ENCODE measurements around the gene APBA1. TPM values are rescaled to one million over a fixed set of nuclear protein-coding genes. Genes with fewer than 3 reads are reported as not detected.
A peak's percentile ranks its signal among the peaks of the same experiment; 100 is the strongest.

Gene APBA1
- 6.2 TPM for polyA plus RNA-seq (2013, experiment 1 of 2; ENCODE audit: insufficient read length)
- 8.5 TPM for polyA plus RNA-seq (2013, experiment 2 of 2; ENCODE audit: insufficient read length)

DNA sequence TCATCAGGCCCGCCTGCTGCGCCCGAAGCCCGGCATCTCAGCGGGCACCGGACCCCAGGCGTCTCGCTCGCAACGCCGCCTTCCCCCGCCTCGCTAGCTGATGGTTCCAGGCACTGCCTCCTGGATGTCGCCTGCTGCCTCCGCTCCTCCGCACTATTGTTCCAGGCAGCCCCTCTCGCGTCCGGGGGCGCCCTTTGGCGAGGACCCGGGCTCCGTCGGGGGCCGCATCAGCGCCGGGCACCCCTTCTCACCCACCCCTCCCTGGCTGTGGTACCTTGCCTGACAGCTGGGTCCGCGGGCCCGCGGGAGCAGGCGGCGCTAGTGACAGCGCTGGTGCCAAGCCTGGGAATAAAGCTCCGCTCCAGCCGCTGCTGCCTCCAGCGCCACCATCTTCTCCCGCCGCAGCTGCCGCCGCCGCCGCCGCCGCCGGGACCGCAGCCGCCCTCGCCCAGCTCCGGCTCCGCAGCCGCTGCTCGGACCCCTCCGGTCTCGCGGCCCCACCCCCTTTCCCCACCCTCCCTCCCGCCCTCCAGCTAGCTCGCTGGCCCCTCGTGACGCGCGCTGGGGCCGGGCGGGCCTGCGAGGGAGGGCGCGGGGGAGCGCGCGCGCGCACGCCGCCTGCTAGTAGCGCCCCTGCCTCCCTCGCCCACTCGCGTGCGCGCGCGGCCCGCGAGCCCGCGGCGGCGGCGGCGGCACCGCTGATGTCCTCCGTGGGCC, at the start of gene APBA1:
TSS of gene APBA1 (minus strand) at position 493 of the 717 bp plus-strand sequence.
- DNase-seq, result peak; percentile 69

DNA sequence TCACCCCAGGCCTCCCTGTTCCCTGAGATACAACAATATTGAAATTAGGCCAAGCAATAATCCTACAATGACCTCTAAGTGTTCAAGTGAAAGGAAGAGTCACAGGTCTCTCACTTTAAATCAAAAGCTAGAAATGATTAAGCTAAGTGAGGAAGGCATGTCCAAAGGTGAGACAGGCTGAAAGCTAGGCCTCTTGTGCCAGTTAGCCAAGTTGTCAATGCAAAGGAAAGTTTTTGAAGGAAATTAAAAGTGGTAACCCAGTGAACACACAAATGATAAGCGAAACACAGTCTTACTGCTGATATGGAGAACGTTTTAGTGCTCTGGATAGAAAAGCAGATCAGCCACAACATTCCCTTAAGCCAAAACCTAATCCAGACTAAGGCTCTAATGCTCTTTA, 47.8 kb upstream of the APBA1 start:
- DNase-seq, result no peak

DNA sequence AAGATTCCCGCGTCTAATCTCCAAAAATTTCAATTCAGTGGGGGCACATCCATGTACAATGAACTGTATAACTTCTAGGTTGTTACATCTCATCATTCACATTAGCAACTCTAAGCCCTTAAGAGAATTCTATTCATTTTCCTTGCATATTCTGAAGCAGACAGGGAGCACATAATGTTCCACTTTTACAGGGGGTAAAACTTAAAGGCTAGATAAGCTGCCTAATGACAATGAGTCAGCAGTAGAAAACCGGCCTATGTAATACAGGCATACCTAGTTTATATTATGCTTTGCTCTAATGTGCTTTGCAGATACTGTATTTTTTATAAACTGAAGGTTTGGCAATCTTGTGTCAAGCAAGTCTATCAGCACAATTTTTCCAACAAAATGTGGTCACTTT, 47.2 kb upstream of the APBA1 start:
- no peak for DNase-seq

DNA sequence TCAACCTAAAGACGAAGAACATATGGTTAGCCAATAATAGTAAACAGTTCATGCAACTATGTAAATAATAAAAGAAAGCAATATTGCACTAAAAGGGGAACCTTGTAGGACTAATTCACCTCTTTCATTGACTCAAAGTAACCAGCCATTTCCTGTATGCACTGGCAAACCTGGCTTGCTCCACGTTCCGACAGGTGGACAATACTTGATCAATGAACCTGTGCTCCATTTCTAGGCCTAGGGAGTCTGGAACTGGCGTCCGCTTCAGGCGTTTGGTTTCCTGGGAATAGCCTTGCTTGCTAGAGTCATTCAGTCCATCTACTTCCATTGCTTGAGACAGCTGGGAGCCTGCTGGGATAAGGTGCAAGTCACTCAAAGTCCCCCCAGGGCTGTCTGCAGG, 46.0 kb upstream of the APBA1 start:
- no peak for DNase-seq

DNA sequence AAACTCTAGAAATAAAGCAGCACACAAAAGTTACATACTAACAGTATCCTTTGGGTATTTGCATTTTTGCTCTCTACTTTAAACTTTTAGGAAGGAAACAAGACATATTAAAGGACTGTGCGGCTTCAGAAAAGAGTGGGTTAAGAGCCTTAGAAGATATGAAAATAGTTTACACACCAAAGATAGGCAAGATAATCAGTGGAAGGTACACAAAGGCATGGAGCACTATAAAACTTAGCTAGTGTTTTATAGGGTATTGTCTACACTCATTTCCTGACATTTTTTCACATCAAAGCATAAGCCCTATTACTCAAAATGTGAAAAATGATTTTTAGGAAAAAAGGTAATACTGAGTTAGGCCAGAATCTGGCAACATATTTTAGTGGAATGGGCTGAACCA, 43.7 kb upstream of the APBA1 start:
- DNase-seq, result no peak

DNA sequence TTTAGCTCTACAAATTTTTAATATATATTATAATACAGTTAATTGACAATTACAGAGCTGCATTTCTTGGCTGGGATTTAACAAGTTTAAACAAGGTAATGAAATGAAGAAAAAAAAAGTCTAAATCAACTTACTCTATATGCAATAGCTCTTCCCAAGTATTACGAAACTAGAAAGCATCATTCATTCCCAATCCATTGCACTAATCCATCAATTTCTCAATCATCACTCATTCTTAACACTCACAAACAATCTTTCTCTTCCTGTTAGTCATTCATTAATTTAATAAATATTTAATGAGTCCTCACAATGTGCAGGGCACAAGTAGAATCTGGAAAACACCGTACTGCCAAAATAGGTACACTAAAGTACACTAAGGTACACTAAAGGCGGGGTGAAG, 42.9 kb upstream of the APBA1 start:
- no peak for DNase-seq

DNA sequence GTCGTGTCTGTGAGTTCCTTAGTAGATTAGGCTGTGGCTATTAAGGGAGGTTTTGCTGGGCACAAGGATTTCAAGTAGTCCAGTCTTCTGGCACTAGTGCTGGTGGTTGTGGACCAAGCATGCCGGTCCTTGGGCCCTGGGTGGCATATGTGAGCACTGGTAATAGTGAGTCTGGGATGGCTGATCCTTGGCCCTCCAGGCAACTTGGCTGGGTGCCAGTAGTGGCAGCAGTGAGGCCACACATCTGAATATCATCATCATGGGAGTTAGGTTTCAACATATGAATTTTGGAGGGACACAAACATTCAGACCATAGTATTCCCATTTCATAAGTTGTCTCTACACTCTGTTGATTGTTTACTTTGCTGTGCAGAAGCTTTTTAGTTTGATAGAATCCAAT, 25.3 kb upstream of the APBA1 start:
- DNase-seq, result no peak

DNA sequence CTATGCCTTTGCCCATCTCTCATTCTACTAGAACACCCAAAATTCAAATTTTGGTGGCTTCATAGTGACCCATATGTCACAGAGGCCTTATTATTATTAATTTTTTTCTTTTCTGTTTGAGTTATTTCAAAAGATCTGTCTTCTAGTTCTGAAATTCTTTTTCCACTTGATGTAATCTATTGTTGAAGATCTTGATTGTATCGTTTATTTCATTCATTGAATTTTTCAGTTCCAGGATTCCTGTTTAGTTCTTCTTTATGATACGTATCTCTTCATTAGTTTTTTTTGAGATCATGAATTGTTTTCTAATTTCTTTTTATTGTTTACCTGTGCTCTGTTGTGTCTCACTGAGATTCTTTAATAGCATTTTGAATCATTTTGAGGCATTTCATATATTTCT, 24.6 kb upstream of the APBA1 start:
- DNase-seq, result no peak

DNA sequence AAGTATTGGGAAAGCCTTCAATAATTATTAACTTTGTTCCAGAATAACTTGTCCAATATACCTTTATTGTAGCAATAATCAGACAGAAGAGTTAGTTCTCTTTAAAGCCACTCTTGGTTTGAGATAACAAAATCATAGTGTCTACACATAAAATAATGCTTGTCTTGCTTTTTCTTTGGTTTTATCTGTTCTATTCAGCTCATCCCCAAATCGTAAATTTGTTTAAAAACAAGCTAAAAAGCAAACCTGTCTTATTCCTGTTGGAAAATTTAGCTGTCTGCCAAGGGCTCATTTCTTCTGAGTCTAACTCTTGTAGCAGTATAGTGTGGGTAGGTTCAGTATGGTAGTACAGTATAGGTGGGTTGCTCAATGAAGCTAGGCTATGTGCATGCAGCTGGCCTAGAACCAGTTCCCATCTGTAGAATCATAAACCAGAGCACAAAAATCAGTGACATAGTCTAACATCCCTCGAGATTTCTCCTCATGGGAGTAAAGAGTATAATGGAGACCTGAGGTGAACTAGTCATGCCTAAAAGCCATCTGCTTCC, 17.9 kb upstream of the APBA1 start:
- DNase-seq, result no peak

DNA sequence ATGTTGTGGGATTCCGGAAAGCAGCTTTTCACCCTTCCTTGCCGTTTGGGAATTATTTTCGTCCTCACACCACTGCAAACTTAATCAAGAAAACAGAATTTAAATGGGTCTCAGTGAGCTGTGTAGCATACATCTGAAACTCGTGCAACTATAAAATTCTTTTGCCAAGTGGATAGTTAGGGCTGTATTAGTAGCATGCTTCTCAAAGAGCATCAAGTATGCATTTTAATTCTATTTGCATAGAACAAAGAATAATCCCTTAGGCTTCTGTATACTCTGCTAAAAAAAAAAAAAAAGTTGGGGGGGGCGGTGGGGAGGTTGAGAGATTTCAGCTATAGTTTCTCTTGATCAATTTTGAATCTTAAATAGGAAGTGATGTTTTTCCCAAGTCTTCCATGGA, 11.8 kb upstream of the APBA1 start:
- no peak for DNase-seq

DNA sequence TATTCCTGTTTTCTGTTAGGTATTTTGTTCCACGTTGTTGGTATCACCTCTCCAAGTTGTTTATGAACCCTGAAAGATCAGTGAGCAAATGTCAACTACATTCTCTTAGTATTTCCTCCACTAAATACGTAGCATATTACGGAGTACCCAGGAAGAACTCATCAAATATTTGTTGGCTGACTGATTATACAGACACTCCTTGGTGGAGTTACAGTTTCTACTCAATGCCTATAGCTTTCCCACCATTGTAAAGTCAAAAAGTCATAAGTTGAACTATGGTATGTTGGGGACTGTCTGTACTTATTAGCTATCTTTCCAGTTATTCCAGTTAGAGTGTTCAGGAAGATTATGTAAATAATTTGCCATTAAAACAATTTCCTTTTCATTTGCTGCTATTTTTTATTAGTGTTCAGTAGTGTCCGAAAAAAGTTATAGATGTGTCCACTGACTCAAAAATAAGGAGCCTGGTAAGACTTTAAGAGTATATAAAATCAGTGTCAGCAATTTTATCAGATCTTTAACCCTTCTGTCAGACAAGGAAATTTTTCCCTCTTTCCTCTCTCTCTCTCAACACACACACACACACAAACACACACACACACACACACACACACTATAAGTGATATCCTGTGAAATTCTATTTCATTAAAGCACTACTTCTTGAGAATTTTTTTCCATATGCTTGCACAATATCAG, 6.8 kb upstream of the APBA1 start:
- peak; percentile 13 for DNase-seq

DNA sequence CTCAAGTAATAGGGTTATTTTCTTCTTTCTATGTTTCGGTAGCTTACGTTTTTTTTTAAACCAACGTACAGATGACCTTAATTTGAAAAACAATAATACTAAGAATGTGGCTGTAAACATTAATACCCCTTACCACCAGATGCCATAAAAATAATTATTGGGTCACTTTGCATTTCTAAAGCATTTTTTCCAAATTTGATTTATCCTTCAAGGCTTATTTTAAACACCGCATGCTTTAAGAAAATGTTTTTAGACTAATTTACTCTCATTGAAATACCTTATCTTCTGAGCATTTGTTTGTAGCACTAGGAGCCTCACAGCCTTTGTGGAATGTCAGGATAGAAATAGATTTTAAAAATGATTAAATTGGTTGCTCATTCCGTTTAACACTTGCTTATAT, 5.8 kb upstream of the APBA1 start:
- no peak for DNase-seq

DNA sequence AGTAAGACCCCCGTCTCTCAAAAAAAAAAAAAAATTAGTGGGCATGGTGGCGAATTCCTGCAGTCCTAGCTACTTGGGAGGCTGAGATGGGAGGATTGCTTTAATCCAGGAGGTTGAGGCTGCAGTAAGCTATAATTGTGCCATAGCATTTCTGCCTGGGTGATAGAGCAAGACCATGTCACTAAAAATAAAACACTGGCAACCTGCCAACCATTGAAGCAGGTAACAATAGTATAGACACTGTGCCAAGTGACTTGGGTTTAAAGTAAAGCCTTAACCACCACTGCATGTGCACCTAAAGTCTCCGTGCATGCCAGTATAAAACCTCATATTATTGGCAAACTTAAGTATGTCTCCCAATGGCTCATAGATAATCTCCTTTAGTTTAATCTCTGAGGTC, 3.4 kb upstream of the APBA1 start:
- no peak for DNase-seq

DNA sequence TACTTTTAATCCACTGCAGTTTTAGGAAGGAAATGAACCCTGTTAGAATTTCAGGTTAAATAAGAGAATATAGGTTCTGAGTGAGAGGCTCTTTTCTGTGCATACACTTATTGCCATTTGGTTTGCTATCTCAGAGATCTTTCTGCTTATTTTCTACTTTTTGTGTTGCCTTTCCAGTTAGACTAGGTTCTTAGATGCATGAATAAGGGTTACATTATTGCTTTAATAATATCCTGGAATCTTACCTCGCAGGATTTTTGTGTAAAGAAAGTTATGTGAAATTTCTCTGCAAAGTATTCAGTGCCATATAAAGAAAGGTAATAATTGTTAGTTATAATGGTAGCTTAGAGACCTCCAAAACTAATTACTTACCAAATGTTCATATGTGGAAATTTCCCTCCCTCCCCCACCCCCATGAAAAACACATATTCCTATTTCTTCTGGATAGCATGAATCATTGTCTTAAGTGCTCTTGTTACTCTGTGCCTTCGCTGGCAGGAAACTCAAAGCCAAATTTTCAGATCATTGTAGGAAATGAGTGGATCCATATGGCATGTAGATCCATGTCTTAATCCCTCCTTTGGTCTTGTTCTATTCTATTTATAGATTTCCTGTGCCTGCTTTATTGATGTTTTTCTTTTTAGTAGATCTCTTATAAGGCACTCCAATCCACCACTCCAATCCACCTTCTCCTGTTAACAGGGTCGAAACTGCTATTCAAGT, 2.7 kb upstream of the APBA1 start:
- DNase-seq, result peak; percentile 93

DNA sequence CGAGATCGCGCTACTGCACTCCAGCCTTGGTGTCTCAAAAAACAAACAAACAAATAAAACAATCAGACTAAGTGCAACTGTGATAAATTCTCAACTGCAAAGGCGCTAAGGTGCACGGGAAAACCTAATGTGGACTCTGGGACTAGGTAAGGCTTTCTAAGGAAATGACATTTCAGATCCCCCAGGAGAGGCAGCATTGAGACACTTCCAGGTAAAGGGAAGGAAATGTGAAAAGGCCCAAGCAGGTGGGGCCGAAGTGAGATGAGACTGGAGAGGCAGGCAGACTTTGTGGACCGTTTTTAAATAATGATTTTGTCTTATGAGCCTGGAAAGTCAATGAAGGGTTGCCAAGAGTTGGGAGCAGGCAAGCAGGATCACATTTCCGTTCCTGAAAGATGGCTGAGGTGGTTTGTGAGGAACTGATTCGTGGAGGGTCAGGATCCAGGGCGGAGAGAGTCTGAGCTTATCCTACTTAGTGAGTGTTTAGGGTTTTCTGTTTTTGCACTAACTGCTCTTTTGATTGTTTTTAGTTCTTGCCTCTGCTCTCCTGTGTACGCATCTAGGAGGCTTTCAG, 2.0 kb upstream of the APBA1 start:
- no peak for DNase-seq

DNA sequence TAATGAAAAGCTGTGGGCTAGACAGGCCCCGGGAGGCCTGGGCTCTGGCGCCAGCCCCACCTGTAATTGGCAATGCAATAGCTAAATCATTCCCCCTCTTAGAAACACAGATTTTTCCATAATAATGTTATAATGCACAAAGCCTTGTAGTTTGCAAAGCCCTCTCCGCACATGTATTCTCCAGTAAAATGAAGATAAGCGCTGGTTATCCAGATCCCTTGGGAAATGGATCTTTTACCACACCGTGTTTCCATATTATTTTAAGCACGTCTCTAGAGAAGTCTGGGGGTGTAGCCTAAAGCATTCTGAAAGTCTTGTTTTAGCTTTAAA, 1.1 kb upstream of the APBA1 start:
- DNase-seq, result no peak

DNA sequence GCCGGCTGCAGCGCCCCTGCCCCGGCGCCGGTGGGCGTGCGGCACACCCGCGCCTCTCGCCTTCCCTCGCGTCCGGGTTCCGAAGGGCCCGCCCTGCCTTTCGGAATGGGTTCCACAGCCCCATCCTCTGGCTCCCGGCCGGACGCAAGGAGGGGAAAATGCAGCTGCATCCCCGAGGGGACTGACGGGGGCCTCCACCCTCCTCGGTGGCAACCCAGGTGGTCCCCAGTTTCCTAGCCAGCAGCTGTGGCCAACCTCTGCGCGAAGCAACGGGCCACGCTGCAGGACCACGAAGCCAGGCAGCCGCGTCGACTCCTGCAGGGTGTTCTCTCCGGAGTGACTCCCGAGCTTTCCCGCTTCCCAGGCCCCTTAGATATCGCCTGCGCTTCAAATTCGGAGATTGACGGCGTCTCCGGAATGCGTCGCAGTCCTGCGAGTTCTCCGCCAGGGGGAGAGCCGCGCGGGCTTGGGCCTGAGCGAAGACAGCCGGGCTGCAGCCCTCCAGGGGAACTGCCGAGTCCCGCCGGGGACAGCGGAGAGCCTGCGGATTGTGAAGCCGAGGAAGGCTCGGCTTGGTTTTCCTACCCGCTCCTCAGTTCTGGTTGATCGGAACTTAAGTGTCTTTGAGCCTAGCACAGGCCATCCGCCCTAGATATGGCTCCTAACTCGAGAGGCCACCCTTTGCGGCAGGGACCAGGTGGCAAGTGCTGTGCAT, 582 bp upstream of the APBA1 start:
- peak; percentile 90 for DNase-seq

DNA sequence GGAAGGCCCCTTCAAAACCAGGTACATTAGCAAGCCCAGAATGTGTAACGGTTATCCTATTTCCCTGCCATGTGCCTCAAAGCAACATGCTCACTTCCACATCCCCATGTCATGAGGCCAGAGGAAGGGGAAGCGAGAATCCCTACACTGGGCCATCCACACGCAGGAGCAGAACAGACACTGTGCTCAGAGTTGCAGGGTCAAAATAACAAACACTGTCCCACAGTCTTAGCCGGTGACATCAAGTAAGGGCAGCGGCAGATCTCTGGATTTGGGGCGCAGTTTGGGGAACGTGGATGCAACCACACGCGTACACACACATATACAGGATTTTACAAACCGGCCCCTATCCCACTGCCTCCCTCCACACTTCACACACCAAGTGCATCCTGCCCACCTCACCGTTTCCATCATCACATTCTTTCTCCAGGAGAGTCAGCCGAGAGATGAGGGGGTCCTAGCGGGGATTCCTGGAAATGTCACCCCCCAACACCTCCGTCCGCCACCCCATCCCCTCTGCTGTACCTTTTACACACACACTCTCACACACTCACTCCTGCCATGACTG, 776 bp downstream of the APBA1 start:
- DNase-seq, result no peak

DNA sequence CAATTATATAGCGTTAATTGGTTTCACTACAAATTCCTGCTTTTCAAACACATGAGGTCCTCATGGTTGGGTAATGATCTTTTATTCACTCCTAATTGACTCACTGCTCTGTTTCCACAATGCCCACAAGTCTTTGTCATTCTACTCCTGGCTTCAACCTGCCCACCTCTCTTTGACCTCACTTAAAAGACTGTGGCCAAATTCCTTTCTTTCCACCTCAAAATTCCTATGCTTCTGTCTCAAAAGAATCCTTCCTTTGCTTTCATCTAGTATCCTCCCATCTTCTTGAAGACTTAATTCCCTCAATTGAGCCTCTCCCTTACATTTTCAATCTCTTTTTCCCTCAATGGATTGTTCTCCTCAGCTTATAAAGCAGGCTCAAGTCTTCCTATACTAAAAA, 4.9 kb downstream of the APBA1 start:
- no peak for DNase-seq

DNA sequence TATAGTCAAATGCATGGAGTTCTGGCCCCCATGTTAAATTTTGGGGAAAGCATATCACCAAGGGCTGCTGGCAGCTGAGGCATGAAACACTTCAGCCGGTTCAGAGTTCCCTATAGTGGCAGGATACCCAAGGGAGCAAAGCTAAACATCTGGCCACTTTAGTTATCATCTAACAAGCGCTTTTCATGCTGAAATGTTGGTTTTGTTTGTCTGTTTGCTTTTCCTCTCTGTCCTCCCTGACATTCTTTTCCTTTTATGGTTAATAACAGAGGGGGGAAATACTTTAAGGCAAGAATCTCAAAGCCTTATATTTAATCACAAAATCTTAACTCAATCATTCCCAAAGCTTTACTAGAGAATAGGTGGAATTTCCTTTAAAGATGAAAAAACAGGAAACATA, 11.9 kb downstream of the APBA1 start:
- DNase-seq, result peak; percentile 50

DNA sequence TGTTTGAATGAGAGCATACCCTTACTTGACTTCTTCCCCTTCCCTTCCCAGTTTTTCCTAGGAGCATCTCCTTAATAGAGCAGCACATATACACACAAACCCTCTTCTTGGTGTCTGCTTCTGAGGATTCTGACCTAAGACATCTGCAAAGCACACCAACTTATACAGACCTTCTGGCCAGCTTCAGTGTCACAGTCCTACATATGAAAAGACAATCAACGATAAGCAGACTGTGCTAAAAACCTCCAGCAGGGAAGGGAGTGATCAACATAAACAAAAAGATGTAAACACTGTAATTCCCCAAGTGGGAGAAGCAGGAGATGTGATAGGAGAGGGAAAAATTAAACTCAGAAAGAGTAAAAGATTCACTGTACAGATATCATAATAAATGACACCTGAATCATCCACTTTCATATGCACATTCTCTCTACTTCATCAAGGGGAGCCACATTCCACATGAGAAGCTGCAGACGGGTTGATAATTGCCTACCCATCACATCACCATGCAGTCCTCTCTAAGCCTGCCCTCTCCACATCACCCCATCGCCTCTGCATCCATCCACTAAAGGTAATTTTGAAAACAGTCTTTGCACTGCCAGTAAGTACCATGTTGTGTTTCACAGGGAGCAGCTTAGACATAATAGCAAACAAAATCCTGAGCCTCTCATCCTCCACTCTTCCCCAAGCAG, 13.0 kb downstream of the APBA1 start:
- DNase-seq, result no peak

DNA sequence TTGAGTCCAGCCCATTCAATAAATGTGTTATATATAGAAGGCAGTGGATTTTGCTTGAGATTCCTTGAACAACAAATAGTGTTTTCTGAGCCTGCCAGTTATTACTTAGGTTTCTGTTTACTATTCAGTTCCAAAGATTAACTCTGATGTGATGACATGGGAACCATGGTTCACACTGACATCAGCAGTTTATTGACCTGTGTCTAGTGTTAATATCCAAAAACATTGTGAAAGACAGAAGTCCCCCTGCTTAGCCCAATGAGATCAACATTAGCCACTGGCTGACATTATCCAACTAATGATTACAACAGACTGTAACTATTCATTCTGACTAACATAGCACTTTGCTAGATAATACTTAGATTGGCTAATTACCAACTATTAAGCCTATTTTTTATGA, 14.9 kb downstream of the APBA1 start:
- no peak for DNase-seq

Data from fibroblast of skin of back (primary cell).